Activated CD4-positive, CD25-positive, alpha-beta regulatory T cell treated with anti-CD3 and anti-CD28 coated beads, Interleukin-2, amount 50 U/mL, for 24 hours (primary cell): Measurements from ENCODE around the gene ENTREP1.

Experiments
- ATAC-seq, 2 donors: fragments of 150-1000 bp; cut with Tn5 transposase; one replicate each; pipeline ENCODE4 v1.10.0; 2021; ENCODE audit warnings: mild to moderate bottlenecking in 1 of 2, moderate library complexity in 1 of 2

ENTREP1 gene

GRCh38 chr9:69323861-69324260 lies 1.2 kb upstream of the ENTREP1 start:
- ATAC-seq, result no peak

- ATAC-seq, result no peak
Observed at GRCh38 chr9:69325409-69326212, 596 bp downstream of the ENTREP1 start.

- ATAC-seq, result no peak
Observed at GRCh38 chr9:69326261-69326660, 1.2 kb downstream of the ENTREP1 start.

- ATAC-seq, result no peak
Observed at GRCh38 chr9:69330580-69330979, 5.6 kb downstream of the ENTREP1 start.

- ATAC-seq, result no peak
Observed at GRCh38 chr9:69331444-69331843, 6.4 kb downstream of the ENTREP1 start.

- no peak for ATAC-seq
Observed at GRCh38 chr9:69332067-69332685, 7.2 kb downstream of the ENTREP1 start.

- no peak for ATAC-seq
Observed at GRCh38 chr9:69333716-69334115, 8.7 kb downstream of the ENTREP1 start.

- no peak for ATAC-seq
Observed at GRCh38 chr9:69334317-69334716, 9.3 kb downstream of the ENTREP1 start.

GRCh38 chr9:69339620-69340019 lies 14.6 kb downstream of the ENTREP1 start:
- no peak for ATAC-seq

GRCh38 chr9:69340631-69341030 lies 15.6 kb downstream of the ENTREP1 start:
- no peak for ATAC-seq

GRCh38 chr9:69342769-69343168 lies 17.8 kb downstream of the ENTREP1 start:
- ATAC-seq, result no peak

- ATAC-seq, result no peak
Observed at GRCh38 chr9:69344459-69344858, 19.4 kb downstream of the ENTREP1 start.

- no peak for ATAC-seq
Observed at GRCh38 chr9:69346596-69347390, 21.8 kb downstream of the ENTREP1 start.

- no peak for ATAC-seq
Observed at GRCh38 chr9:69347607-69348006, 22.6 kb downstream of the ENTREP1 start.

GRCh38 chr9:69351227-69351626 lies 26.2 kb downstream of the ENTREP1 start:
- no peak for ATAC-seq

GRCh38 chr9:69355232-69355631 lies 30.2 kb downstream of the ENTREP1 start:
- ATAC-seq, result no peak

GRCh38 chr9:69357030-69357775 lies 32.2 kb downstream of the ENTREP1 start:
- no peak for ATAC-seq

- no peak for ATAC-seq
Observed at GRCh38 chr9:69357821-69358220, 32.8 kb downstream of the ENTREP1 start.

GRCh38 chr9:69363191-69363590 lies 38.2 kb downstream of the ENTREP1 start:
- ATAC-seq, result no peak

GRCh38 chr9:69364510-69365150 lies 39.6 kb downstream of the ENTREP1 start:
- no peak for ATAC-seq

- no peak for ATAC-seq
Observed at GRCh38 chr9:69370430-69370829, 45.4 kb downstream of the ENTREP1 start.

- ATAC-seq, result no peak
Observed at GRCh38 chr9:69371001-69371400, 46.0 kb downstream of the ENTREP1 start.
